ENCODE results near the gene KLHL24. TPM values are rescaled to one million over a fixed set of nuclear protein-coding genes. Genes with fewer than 3 reads are reported as not detected.

KLHL24 gene
- total and polyA plus RNA-seq, 2 donors (not counting 1 experiment from before 2014, with no cell fraction given): 20.4 to 70.7 TPM

DNA sequence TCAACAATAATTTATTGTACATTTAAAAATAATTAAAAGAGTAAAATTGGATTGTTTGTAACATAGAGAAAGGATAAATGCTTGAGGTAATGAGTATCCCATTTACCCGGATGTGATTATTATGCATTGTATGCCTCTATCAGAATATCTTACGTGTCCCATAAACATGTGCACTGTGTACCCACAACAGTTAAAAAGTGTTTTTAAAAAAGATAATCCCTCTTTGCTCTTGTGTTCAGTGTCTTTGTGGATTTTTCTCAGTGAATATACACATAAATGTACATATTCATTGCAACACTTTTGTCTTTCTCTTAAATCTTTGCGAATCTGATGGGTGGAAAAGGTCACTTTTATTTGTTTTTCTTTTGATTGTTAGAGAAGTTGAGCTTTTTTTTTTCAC is 82.6 kb downstream of the KLHL24 start:
- no peak for TF ChIP-seq CTCF (conservative IDR thresholded peaks at IDR 0.05 in 1 of 2, IDR thresholded peaks at IDR 0.05 in 1 of 2; ENCODE audit: low read depth in 1 of 2, low read length in 2 of 2)
- no peak for TF ChIP-seq EZH2 (IDR thresholded peaks at IDR 0.05; ENCODE audit: low read length, missing control alignments)
- Histone ChIP-seq H3K27ac (ENCODE audit: insufficient read depth, low read length) (no peak overlapping the region), H2AFZ (ENCODE audit: low read length) (no peak overlapping the region), H3K4me1 (ENCODE audit: control insufficient read depth, extremely low read depth, insufficient read depth, low read length) (no peaks in the 10 kb centered on the region), H4K20me1 (ENCODE audit: control insufficient read depth, extremely low read depth, insufficient read depth, low read length) (no peaks in the 10 kb centered on the region), H3K27me3 (ENCODE audit: control insufficient read depth, insufficient read depth, low read length) (no peaks in the 10 kb centered on the region), H3K9me3 (ENCODE audit: control insufficient read depth, insufficient read depth, low read depth, low read length) (no peaks in the 10 kb centered on the region), H3K79me2 (ENCODE audit: control insufficient read depth, insufficient read depth, low read length) (peaks cover 15% of the 10 kb centered on the region), H3K9ac (ENCODE audit: insufficient read depth, low read length) (no peak overlapping the region), H3K4me2 (ENCODE audit: extremely low read depth, insufficient read depth, low read length) (no peak overlapping the region), H3K4me3 (replicated peaks in 1 of 4; ENCODE audit: control extremely low read depth in 1 of 4, insufficient read depth in 1 of 4, low read depth in 3 of 4, low read length in 4 of 4) (no peak overlapping the region), H3K36me3 (ENCODE audit: control insufficient read depth, insufficient read depth, low read length) (no peaks in the 10 kb centered on the region)
- no peak for DNase-seq (ENCODE audit: low read depth in 2 of 2)

- Histone ChIP-seq H3K79me2 (ENCODE audit: control insufficient read depth, insufficient read depth, low read length) (no peaks in the 10 kb centered on the region), H3K9ac (ENCODE audit: insufficient read depth, low read length) (no peak overlapping the region), H3K9me3 (ENCODE audit: control insufficient read depth, insufficient read depth, low read depth, low read length) (no peaks in the 10 kb centered on the region), H4K20me1 (ENCODE audit: control insufficient read depth, extremely low read depth, insufficient read depth, low read length) (no peaks in the 10 kb centered on the region), H3K4me1 (ENCODE audit: control insufficient read depth, extremely low read depth, insufficient read depth, low read length) (no peaks in the 10 kb centered on the region), H2AFZ (ENCODE audit: low read length) (no peak overlapping the region), H3K36me3 (ENCODE audit: control insufficient read depth, insufficient read depth, low read length) (peaks cover 6% of the 10 kb centered on the region), H3K27me3 (ENCODE audit: control insufficient read depth, insufficient read depth, low read length) (no peaks in the 10 kb centered on the region), H3K4me3 (replicated peaks in 1 of 4; ENCODE audit: control extremely low read depth in 1 of 4, insufficient read depth in 1 of 4, low read depth in 3 of 4, low read length in 4 of 4) (no peak overlapping the region), H3K4me2 (ENCODE audit: extremely low read depth, insufficient read depth, low read length) (no peak overlapping the region), H3K27ac (ENCODE audit: insufficient read depth, low read length) (no peak overlapping the region)
- no peak for TF ChIP-seq CTCF (conservative IDR thresholded peaks at IDR 0.05 in 1 of 2, IDR thresholded peaks at IDR 0.05 in 1 of 2; ENCODE audit: low read depth in 1 of 2, low read length in 2 of 2)
- TF ChIP-seq EZH2 (IDR thresholded peaks at IDR 0.05; ENCODE audit: low read length, missing control alignments): no peak
- no peak for DNase-seq (ENCODE audit: low read depth in 2 of 2)
Observed at GRCh38 chr3:183725387-183725786, 90.0 kb downstream of the KLHL24 start.

DNA sequence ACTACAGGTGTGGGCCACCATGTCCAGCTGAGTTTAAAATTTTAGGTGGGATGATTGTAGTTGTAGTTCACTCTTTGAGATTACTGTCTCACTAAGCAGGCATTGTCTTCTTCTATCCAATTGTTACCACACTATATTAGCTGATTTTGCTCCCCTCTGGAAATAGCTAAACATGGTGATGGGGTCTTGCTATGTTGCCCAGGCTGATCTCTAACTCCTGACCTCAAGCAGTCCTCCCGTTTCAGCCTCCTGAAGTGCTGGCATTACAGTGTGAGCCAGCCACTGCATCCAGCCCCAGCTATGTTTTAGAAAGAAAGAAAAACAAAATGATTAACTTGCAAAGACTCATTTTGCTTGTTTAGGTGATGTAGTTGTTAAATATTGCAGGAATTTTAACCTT is 92.8 kb downstream of the KLHL24 start:
- no peak overlapping the region for H3K4me3 ChIP-seq (replicated peaks in 1 of 4; ENCODE audit: control extremely low read depth in 1 of 4, insufficient read depth in 1 of 4, low read depth in 3 of 4, low read length in 4 of 4)
- no peak overlapping the region for H3K27ac ChIP-seq (ENCODE audit: insufficient read depth, low read length)
- H3K9me3 ChIP-seq (ENCODE audit: control insufficient read depth, insufficient read depth, low read depth, low read length): no peaks in the 10 kb centered on the region
- H3K9ac ChIP-seq (ENCODE audit: insufficient read depth, low read length): no peak overlapping the region
- no peak overlapping the region for H2AFZ ChIP-seq (ENCODE audit: low read length)
- DNase-seq (ENCODE audit: low read depth in 2 of 2): no peak
- H4K20me1 ChIP-seq (ENCODE audit: control insufficient read depth, extremely low read depth, insufficient read depth, low read length): no peaks in the 10 kb centered on the region
- H3K27me3 ChIP-seq (ENCODE audit: control insufficient read depth, insufficient read depth, low read length): no peaks in the 10 kb centered on the region
- no peak for TF ChIP-seq CTCF (conservative IDR thresholded peaks at IDR 0.05 in 1 of 2, IDR thresholded peaks at IDR 0.05 in 1 of 2; ENCODE audit: low read depth in 1 of 2, low read length in 2 of 2)
- no peak for TF ChIP-seq EZH2 (IDR thresholded peaks at IDR 0.05; ENCODE audit: low read length, missing control alignments)
- H3K4me1 ChIP-seq (ENCODE audit: control insufficient read depth, extremely low read depth, insufficient read depth, low read length): no peaks in the 10 kb centered on the region
- no peaks in the 10 kb centered on the region for H3K79me2 ChIP-seq (ENCODE audit: control insufficient read depth, insufficient read depth, low read length)
- no peak overlapping the region for H3K4me2 ChIP-seq (ENCODE audit: extremely low read depth, insufficient read depth, low read length)
- H3K36me3 ChIP-seq (ENCODE audit: control insufficient read depth, insufficient read depth, low read length): peaks cover 6% of the 10 kb centered on the region

Measured in fibroblast of lung (primary cell).